Astrocyte (in vitro differentiated cells and primary cell): ENCODE measurements around the gene KIF3B. TPM values are rescaled to one million over a fixed set of nuclear protein-coding genes. Genes with fewer than 3 reads are reported as not detected.

Source experiments
- DNase-seq: peaks from one replicate; pipeline ENCODE4 v3.0.0-alpha.2; 2010; ENCODE audit warnings: low read depth
- FAIRE-seq: peaks from 2 replicates; lab custom pipeline; 2011; peaks lifted over from hg19 to GRCh38; lab: Jason Lieb, UNC
- H2AFZ ChIP-seq: 2 replicates; pipeline ENCODE4 v1.6.0; 2012; ENCODE audit warnings: low read depth, low read length, inconsistent platforms
- H3K27ac ChIP-seq: 2 replicates; pipeline ENCODE4 v1.5.1; 2011; ENCODE audit warnings: low read depth, low read length, inconsistent platforms
- H3K27me3 ChIP-seq: 2 replicates; pipeline ENCODE4 v1.6.0; 2011; ENCODE audit warnings: low read length, inconsistent platforms; ENCODE audit not compliant: insufficient read depth
- H3K36me3 ChIP-seq: 2 replicates; pipeline ENCODE4 v1.5.1; 2011; ENCODE audit warnings: low read length, inconsistent platforms; ENCODE audit not compliant: insufficient read depth
- H3K4me1 ChIP-seq: 2 replicates; pipeline ENCODE4 v1.5.1; 2011; ENCODE audit warnings: low read length, inconsistent platforms; ENCODE audit not compliant: insufficient read depth
- H3K4me2 ChIP-seq: 2 replicates; pipeline ENCODE4 v1.6.0; 2012; ENCODE audit warnings: low read length, inconsistent platforms
- H3K4me3 ChIP-seq: 2 replicates; pipeline ENCODE4 v1.5.1; 2011; ENCODE audit warnings: low read depth, mild to moderate bottlenecking, low read length, inconsistent platforms; ENCODE audit not compliant: insufficient read depth
- H3K79me2 ChIP-seq: 2 replicates; pipeline ENCODE4 v1.6.0; 2012; ENCODE audit warnings: mild to moderate bottlenecking, low read length, inconsistent platforms; ENCODE audit not compliant: insufficient read depth
- H3K9ac ChIP-seq: 2 replicates; pipeline ENCODE4 v1.6.0; 2012; ENCODE audit warnings: mild to moderate bottlenecking, low read length, inconsistent platforms
- H3K9me3 ChIP-seq: 2 replicates; pipeline ENCODE4 v1.5.1; 2012; ENCODE audit warnings: low read depth, mild to moderate bottlenecking, low read length, inconsistent platforms; ENCODE audit not compliant: insufficient read depth
- H4K20me1 ChIP-seq: 2 replicates; pipeline ENCODE4 v1.6.0; 2012; ENCODE audit warnings: low read length, inconsistent platforms; ENCODE audit not compliant: insufficient read depth
- H3K27ac Mint-ChIP-seq: one replicate; pipeline ENCODE4 v1.8.0; 2021; ENCODE audit warnings: mild to moderate bottlenecking, mixed read lengths; ENCODE audit not compliant: unreplicated experiment
- H3K27me3 Mint-ChIP-seq: one replicate; pipeline ENCODE4 v1.8.0; 2021; ENCODE audit warnings: low read depth, mixed read lengths; ENCODE audit not compliant: unreplicated experiment
- H3K36me3 Mint-ChIP-seq: one replicate; pipeline ENCODE4 v1.8.0; 2021; ENCODE audit warnings: low read depth, mixed read lengths; ENCODE audit not compliant: unreplicated experiment
- H3K4me1 Mint-ChIP-seq: one replicate; pipeline ENCODE4 v1.8.0; 2021; ENCODE audit warnings: low read depth, mixed read lengths; ENCODE audit not compliant: unreplicated experiment
- H3K4me3 Mint-ChIP-seq: one replicate; pipeline ENCODE4 v1.8.0; 2021; ENCODE audit warnings: mild to moderate bottlenecking, moderate library complexity, mixed read lengths; ENCODE audit not compliant: unreplicated experiment
- H3K9me3 Mint-ChIP-seq: one replicate; pipeline ENCODE4 v1.8.0; 2021; ENCODE audit warnings: mild to moderate bottlenecking, mixed read lengths; ENCODE audit not compliant: unreplicated experiment
- CTCF ChIP-seq: IDR thresholded peaks from 2 replicates; pipeline ENCODE4 v1.5.1; 2011; ENCODE audit warnings: low read depth, mild to moderate bottlenecking, inconsistent platforms, low read length, moderate library complexity; ENCODE audit not compliant: insufficient read depth
- EZH2 ChIP-seq: IDR thresholded peaks from 2 replicates; pipeline ENCODE4 v1.6.1; 2012; ENCODE audit warnings: mild to moderate bottlenecking, low read length, inconsistent platforms; ENCODE audit not compliant: insufficient read depth
- total RNA-seq: library from RNA; stranded (reverse); gene quantifications from 2 replicates; pipeline ENCODE4 v1.2.1, GENCODE V29; 2021

Gene KIF3B
- total RNA-seq, 1 donor from 2014 or later, result 28.5 TPM

- no peak for TF ChIP-seq EZH2
- TF ChIP-seq CTCF, result no peak
- Histone ChIP-seq H3K79me2 (peaks cover 34% of the 10 kb centered on the region), H3K27me3 (no peaks in the 10 kb centered on the region), H3K4me2 (no peak overlapping the region), H2AFZ (no peak overlapping the region), H4K20me1 (peaks cover 59% of the 10 kb centered on the region), H3K36me3 (no peaks in the 10 kb centered on the region), H3K9me3 (no peaks in the 10 kb centered on the region), H3K4me1 (no peaks in the 10 kb centered on the region), H3K4me3 (no peak overlapping the region), H3K9ac (no peak overlapping the region), H3K27ac (no peak overlapping the region)
- Mint-ChIP-seq H3K36me3 (peaks cover 2% of the 10 kb centered on the region), H3K4me1 (peaks cover 3% of the 10 kb centered on the region), H3K4me3 (no peak overlapping the region), H3K9me3 (peaks cover 1% of the 10 kb centered on the region), H3K27me3 (no peaks in the 10 kb centered on the region), H3K27ac (no peak overlapping the region)
- DNase-seq (no peak), FAIRE-seq (no peak)
Observed at GRCh38 chr20:32294071-32294470, 16.6 kb downstream of the KIF3B start.

- no peaks in the 10 kb centered on the region for H3K9me3 ChIP-seq
- DNase-seq (no peak), FAIRE-seq (no peak)
- no peak overlapping the region for H2AFZ ChIP-seq
- H4K20me1 ChIP-seq, result peaks cover 60% of the 10 kb centered on the region
- Mint-ChIP-seq H3K27ac (no peak overlapping the region), H3K36me3 (no peaks in the 10 kb centered on the region), H3K4me3 (no peak overlapping the region), H3K27me3 (no peaks in the 10 kb centered on the region), H3K9me3 (peaks cover 1% of the 10 kb centered on the region), H3K4me1 (peaks cover 3% of the 10 kb centered on the region)
- H3K27me3 ChIP-seq, result no peaks in the 10 kb centered on the region
- H3K4me1 ChIP-seq, result no peaks in the 10 kb centered on the region
- H3K36me3 ChIP-seq, result no peaks in the 10 kb centered on the region
- no peak overlapping the region for H3K9ac ChIP-seq
- TF ChIP-seq CTCF (no peak), EZH2 (no peak)
- H3K4me3 ChIP-seq, result no peak overlapping the region
- peaks cover 36% of the 10 kb centered on the region for H3K79me2 ChIP-seq
- H3K27ac ChIP-seq, result no peak overlapping the region
- no peak overlapping the region for H3K4me2 ChIP-seq
Observed at GRCh38 chr20:32296412-32296811, 19.0 kb downstream of the KIF3B start.

GRCh38 chr20:32296819-32297420 is 19.5 kb downstream of the KIF3B start:
- Mint-ChIP-seq H3K27me3 (no peaks in the 10 kb centered on the region), H3K36me3 (no peaks in the 10 kb centered on the region), H3K27ac (no peak overlapping the region), H3K9me3 (peaks cover 1% of the 10 kb centered on the region), H3K4me1 (peaks cover 3% of the 10 kb centered on the region), H3K4me3 (no peak overlapping the region)
- H3K27me3 ChIP-seq, result no peaks in the 10 kb centered on the region
- H4K20me1 ChIP-seq, result peaks cover 63% of the 10 kb centered on the region
- H3K27ac ChIP-seq, result no peak overlapping the region
- no peak overlapping the region for H3K9ac ChIP-seq
- H3K9me3 ChIP-seq, result no peaks in the 10 kb centered on the region
- H3K4me2 ChIP-seq, result no peak overlapping the region
- no peak overlapping the region for H3K4me3 ChIP-seq
- FAIRE-seq, result no peak
- H3K36me3 ChIP-seq, result no peaks in the 10 kb centered on the region
- no peak for DNase-seq
- no peak for TF ChIP-seq EZH2
- no peak for TF ChIP-seq CTCF
- no peak overlapping the region for H2AFZ ChIP-seq
- H3K4me1 ChIP-seq, result no peaks in the 10 kb centered on the region
- H3K79me2 ChIP-seq, result peaks cover 36% of the 10 kb centered on the region
